ENCODE measurements around the gene KRT16. TPM values are rescaled to one million over a fixed set of nuclear protein-coding genes. Genes with fewer than 3 reads are reported as not detected.
"Not testable (repeated sequence)": the region's sequence is repeated elsewhere in the genome, so short reads cannot be mapped to it uniquely, and the experiment has no call there.

The KRT16 gene
- total RNA-seq, 1 experiment from 2014 or later: 42.6 TPM

- ChIA-PET CTCF (no interaction called here), POLR2A (ENCODE audit: unreplicated experiment) (no interaction called here)
- Histone ChIP-seq H3K9ac (ENCODE audit: low read length) (peak overlapping the region; percentile 62), H3K4me2 (ENCODE audit: low read length) (no peak overlapping the region), H3K4me3 (ENCODE audit: low read length) (no peak overlapping the region), H3K79me2 (ENCODE audit: low read length) (no peaks in the 10 kb centered on the region), H3K4me1 (ENCODE audit: insufficient read depth, low read length) (peaks cover 14% of the 10 kb centered on the region; the same call in 1 of the 2 replicates), H3K9me3 (ENCODE audit: low read length) (no peaks in the 10 kb centered on the region), H3F3A (ENCODE audit: low read length, unreplicated experiment) (no peaks in the 10 kb centered on the region), H4K20me1 (ENCODE audit: low read length) (no peaks in the 10 kb centered on the region), H3K36me3 (ENCODE audit: low read depth, low read length) (no peaks in the 10 kb centered on the region), H3K27ac (ENCODE audit: low read length) (peak overlapping the region; percentile 77), H3K9me2 (replicated peaks; ENCODE audit: low read length) (no peaks in the 10 kb centered on the region), H3K27me3 (ENCODE audit: low read length) (no peaks in the 10 kb centered on the region), H2AFZ (ENCODE audit: low read length) (no peak overlapping the region)
- DNase-seq (peak; percentile 71), ATAC-seq (no peak; the same call in 1 of the 2 replicates)
- BruUV-seq (replicated peaks): no TSS peak
- intact Hi-C loops (cut with micrococcal nuclease): no loop called here
- TF ChIP-seq EZH2 (IDR thresholded peaks at IDR 0.05; ENCODE audit: low read length, unreplicated experiment) (no peak), CTCF (conservative IDR thresholded peaks at IDR 0.05; ENCODE audit: low read depth, low read length) (no peak), EZH2phosphoT487 (IDR thresholded peaks at IDR 0.05; ENCODE audit: borderline replicate concordance, low read length) (no peak)
These were observed 13.0 kb upstream of the KRT16 start for GRCh38 chr17:41625602-41626001.

- Histone ChIP-seq H3K4me1 (ENCODE audit: insufficient read depth, low read length) (peaks cover 14% of the 10 kb centered on the region; the same call in 1 of the 2 replicates), H3K4me2 (ENCODE audit: low read length) (no peak within 1 kb of the TSS), H4K20me1 (ENCODE audit: low read length) (no peaks in the 10 kb centered on the region), H2AFZ (ENCODE audit: low read length) (no peak within 1 kb of the TSS), H3K9ac (ENCODE audit: low read length) (peak within 1 kb of the TSS; percentile 62), H3F3A (ENCODE audit: low read length, unreplicated experiment) (no peaks in the 10 kb centered on the region), H3K9me3 (ENCODE audit: low read length) (no peaks in the 10 kb centered on the region), H3K9me2 (replicated peaks; ENCODE audit: low read length) (no peaks in the 10 kb centered on the region), H3K27ac (ENCODE audit: low read length) (peak within 1 kb of the TSS; percentile 77), H3K79me2 (ENCODE audit: low read length) (no peaks in the 10 kb centered on the region), H3K27me3 (ENCODE audit: low read length) (no peaks in the 10 kb centered on the region), H3K36me3 (ENCODE audit: low read depth, low read length) (no peaks in the 10 kb centered on the region), H3K4me3 (ENCODE audit: low read length) (no peak within 1 kb of the TSS)
- DNase-seq: peak; percentile 46
- CTCF ChIA-PET: no interaction called here
- POLR2A ChIA-PET (ENCODE audit: unreplicated experiment): no interaction called here
- intact Hi-C loops (cut with micrococcal nuclease): no loop called here
- ATAC-seq: no peak
- TF ChIP-seq EZH2phosphoT487 (IDR thresholded peaks at IDR 0.05; ENCODE audit: borderline replicate concordance, low read length) (no peak), EZH2 (IDR thresholded peaks at IDR 0.05; ENCODE audit: low read length, unreplicated experiment) (no peak), CTCF (conservative IDR thresholded peaks at IDR 0.05; ENCODE audit: low read depth, low read length) (no peak)
- BruUV-seq (replicated peaks): no TSS peak
These were observed 11.9 kb upstream of the KRT16 start, which contains the start of gene KRT17 for GRCh38 chr17:41624208-41625101. Gene KRT17 (minus strand): TSS chr17:41624575. CDS start chr17:41624509, 66 bp downstream.

GRCh38 chr17:41623184-41623861 is 10.8 kb upstream of the KRT16 start:
- H3K27me3 ChIP-seq (ENCODE audit: low read length); BruUV-seq (replicated peaks); ATAC-seq; H3K4me2 ChIP-seq (ENCODE audit: low read length); intact Hi-C loops (cut with micrococcal nuclease); H3K9me3 ChIP-seq (ENCODE audit: low read length); H2AFZ ChIP-seq (ENCODE audit: low read length); H4K20me1 ChIP-seq (ENCODE audit: low read length); POLR2A ChIA-PET (ENCODE audit: unreplicated experiment); H3F3A ChIP-seq (ENCODE audit: low read length, unreplicated experiment); H3K9me2 ChIP-seq (replicated peaks; ENCODE audit: low read length); H3K36me3 ChIP-seq (ENCODE audit: low read depth, low read length); CTCF ChIA-PET; H3K9ac ChIP-seq (ENCODE audit: low read length); H3K4me3 ChIP-seq (ENCODE audit: low read length); H3K79me2 ChIP-seq (ENCODE audit: low read length); DNase-seq: not testable (repeated sequence)
- Histone ChIP-seq H3K27ac (ENCODE audit: low read length) (0 out of 2 replicates have a peak overlapping the region, but pooled peaks have one; percentile 5), H3K4me1 (ENCODE audit: insufficient read depth, low read length) (peaks cover 14% of the 10 kb centered on the region; the same call in 1 of the 2 replicates)

GRCh38 chr17:41622340-41623183 is 10.0 kb upstream of the KRT16 start:
- H3K27ac ChIP-seq (ENCODE audit: low read length); H3K4me3 ChIP-seq (ENCODE audit: low read length); H4K20me1 ChIP-seq (ENCODE audit: low read length); H3K27me3 ChIP-seq (ENCODE audit: low read length); H3K9me2 ChIP-seq (replicated peaks; ENCODE audit: low read length); H3K36me3 ChIP-seq (ENCODE audit: low read depth, low read length); H3K9me3 ChIP-seq (ENCODE audit: low read length); BruUV-seq (replicated peaks); H2AFZ ChIP-seq (ENCODE audit: low read length); H3K4me2 ChIP-seq (ENCODE audit: low read length); H3K79me2 ChIP-seq (ENCODE audit: low read length); CTCF ChIA-PET; H3K9ac ChIP-seq (ENCODE audit: low read length); H3F3A ChIP-seq (ENCODE audit: low read length, unreplicated experiment); POLR2A ChIA-PET (ENCODE audit: unreplicated experiment); intact Hi-C loops (cut with micrococcal nuclease); DNase-seq; ATAC-seq: not testable (repeated sequence)
- H3K4me1 ChIP-seq (ENCODE audit: insufficient read depth, low read length): peaks cover 14% of the 10 kb centered on the region; the same call in 1 of the 2 replicates
